ENCODE results near the gene MINAR2.

Gene MINAR2

DNA sequence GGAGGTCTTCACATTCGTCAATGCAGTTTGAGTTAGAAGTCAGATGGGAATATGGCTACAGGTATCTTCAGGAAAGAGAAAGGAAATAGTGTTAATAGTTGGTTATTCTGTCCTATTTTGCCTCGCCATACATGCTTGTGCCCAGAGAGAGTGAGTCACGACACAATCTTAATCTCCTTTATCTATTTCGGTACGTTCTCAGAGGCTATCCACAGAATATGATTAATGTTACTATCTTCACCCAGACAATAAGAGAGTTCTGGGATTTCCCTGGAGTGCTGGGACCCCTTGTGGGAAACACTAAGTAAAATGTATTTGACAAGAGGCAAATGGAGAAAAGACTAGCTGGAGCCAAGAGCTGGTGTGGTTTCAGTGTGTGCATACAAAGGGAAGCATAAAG is 25.5 kb downstream of the MINAR2 start:
- no peak for DNase-seq

DNA sequence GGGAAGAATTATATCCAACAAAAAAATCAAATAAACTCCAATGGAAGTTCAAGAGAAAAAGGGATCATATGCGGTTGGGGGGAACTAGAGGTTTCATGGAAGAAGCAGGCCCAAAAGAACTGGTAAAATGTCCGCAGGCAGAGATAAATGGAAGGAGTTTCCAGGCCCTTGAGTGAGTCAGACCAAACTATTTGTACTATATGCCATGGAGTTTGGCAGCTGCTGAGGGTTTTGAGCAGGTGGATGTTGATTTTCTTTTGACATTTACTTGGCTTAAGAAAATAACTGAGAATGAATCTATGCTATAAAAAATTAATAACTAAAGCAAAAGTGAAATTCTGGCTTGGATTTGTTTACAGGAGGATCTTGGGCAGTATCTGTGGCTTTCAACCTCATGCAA is 33.7 kb downstream of the MINAR2 start:
- DNase-seq, result no peak

DNA sequence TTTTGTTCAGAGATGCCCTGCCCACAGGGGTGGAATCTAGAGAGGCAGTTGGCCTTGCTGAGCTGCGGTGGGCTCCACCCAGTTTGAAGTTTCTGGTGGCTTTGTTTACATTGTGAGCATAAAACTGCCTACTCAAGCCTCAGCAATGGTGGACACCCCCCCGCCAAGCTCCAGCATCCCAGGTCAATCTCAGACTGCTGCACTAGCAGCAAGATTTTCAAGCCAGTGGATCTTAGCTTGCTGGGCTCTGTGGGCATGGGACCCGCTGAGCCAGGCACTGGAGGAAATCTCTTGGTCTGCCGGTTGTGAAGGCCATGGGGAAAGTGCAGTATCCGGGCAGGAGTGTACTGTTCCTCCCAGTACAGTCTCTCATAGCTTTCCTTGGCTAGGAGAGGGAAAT is 55.5 kb downstream of the MINAR2 start:
- DNase-seq, result no peak

DNA sequence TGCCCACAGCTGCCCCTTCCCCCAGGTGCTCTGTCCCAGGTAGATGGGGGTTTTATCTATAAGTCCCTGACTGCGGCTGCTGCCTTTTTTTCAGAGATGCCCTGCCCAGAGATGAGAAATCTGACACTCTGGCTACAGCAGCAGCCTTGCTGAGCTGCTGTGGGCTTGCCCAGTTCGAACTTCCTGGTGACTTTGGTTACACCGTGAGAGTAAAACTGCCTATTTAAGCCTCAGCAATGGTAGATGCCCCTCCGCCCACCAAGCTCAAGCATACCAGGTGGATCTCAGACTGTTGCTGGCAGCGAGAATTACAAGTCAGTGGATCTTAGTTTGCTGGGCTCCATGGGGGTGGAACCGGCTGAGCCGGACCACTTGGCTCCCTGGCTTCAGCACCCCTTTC is 56.8 kb downstream of the MINAR2 start:
- DNase-seq, result no peak

DNA sequence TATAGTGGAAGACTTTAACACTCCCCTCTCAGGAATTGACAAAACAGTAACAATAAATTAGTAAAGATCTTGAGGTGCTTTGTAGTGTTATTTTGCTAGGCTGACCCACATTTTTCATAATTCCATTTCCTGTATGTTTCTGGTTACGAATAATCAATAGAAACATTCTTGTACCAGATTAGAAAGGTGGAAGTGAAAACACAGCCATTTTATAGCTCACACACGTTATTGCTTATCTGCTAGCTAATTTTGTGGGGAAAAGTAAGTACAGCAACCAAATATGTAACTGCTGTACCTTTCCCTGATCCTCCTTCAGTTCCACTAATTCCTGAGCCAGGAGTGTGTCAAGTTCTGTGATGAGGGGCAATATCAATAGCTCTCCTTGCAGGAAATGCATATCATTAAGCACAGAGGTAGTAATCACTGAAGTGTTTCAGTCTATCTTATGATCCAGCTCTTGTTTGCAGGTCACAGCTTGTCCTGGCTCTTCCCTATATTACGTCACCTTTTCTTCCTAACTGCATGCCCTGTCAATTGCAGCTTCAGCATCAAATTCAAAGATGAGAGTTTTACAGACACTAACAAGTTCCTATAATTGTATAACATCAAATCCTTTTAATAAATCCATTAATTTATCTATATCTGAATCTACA is 59.4 kb downstream of the MINAR2 start:
- no peak for DNase-seq

Data from hematopoietic multipotent progenitor cell treated with erythropoietin and hydrocortisone succinate and interleukin-3 and kit ligand, for 4 days (in vitro differentiated cells).